MCF 10A (cell line): ENCODE data around the gene CFAP53. TPM values are rescaled to one million over a fixed set of nuclear protein-coding genes. Genes with fewer than 3 reads are reported as not detected.

Experiments
- BruUV-seq: library from RNA; stranded (reverse); fragments of 400-500 nt; replicated peaks from 2 replicates; lab custom pipeline; 2021; lab: Mats Ljungman, UMichigan
- CTCF ChIA-PET: fragments of 300-600 bp; sonication (Branson Sonifier 250); formaldehyde crosslinking; extraction: SDS; loops from one replicate; lab custom pipeline; 2021; ENCODE audit warnings: antibody characterized with exemption, inconsistent platforms; lab: Yijun Ruan, JAX
- POLR2A ChIA-PET: fragments of 300-600, 350-650 bp; sonication (Branson Sonifier 250); formaldehyde crosslinking; extraction: SDS; loops from one replicate; lab custom pipeline; 2020; ENCODE audit warnings: antibody characterized with exemption, inconsistent platforms; lab: Yijun Ruan, JAX
- DNase-seq: peaks from one replicate; pipeline ENCODE4 v3.0.0-alpha.2; 2018; ENCODE audit not compliant: unreplicated experiment
- H3K27ac Mint-ChIP-seq: one replicate; pipeline ENCODE4 v1.8.0; 2022; ENCODE audit warnings: mild to moderate bottlenecking, low read depth, mixed read lengths; ENCODE audit not compliant: unreplicated experiment
- H3K27me3 Mint-ChIP-seq: one replicate; pipeline ENCODE4 v1.8.0; 2022; ENCODE audit warnings: mixed read lengths; ENCODE audit not compliant: insufficient read depth, unreplicated experiment
- H3K36me3 Mint-ChIP-seq: one replicate; pipeline ENCODE4 v1.8.0; 2022; ENCODE audit warnings: mild to moderate bottlenecking, moderate library complexity, mixed read lengths; ENCODE audit not compliant: insufficient read depth, unreplicated experiment
- H3K4me1 Mint-ChIP-seq: one replicate; pipeline ENCODE4 v1.8.0; 2022; ENCODE audit warnings: mixed read lengths; ENCODE audit not compliant: insufficient read depth, unreplicated experiment
- H3K4me3 Mint-ChIP-seq: one replicate; pipeline ENCODE4 v1.8.0; 2022; ENCODE audit warnings: mild to moderate bottlenecking, moderate library complexity, mixed read lengths; ENCODE audit not compliant: unreplicated experiment
- H3K9me3 Mint-ChIP-seq: one replicate; pipeline ENCODE4 v1.8.0; 2022; ENCODE audit warnings: mixed read lengths; ENCODE audit not compliant: unreplicated experiment
- intact Hi-C: fragments of 100-400 bp; cut with micrococcal nuclease; formaldehyde crosslinking; loops from 2 replicates; pipeline ENCODE4 v1.14.1; 2022
- total RNA-seq: library from RNA; stranded (reverse); gene quantifications from 2 replicates; pipeline ENCODE4 v1.2.3, GENCODE V29; 2022
- TF ChIP-seq, protein P1 (sequence below): fragments of 200-600 bp; IDR thresholded peaks from one replicate; pipeline ENCODE4 v1.8.0; 2022; ENCODE audit warnings: antibody characterized with exemption, mild to moderate bottlenecking; ENCODE audit not compliant: unreplicated experiment

CFAP53 gene
- total RNA-seq, 1 experiment from 2014 or later, result 2.2 TPM

DNA sequence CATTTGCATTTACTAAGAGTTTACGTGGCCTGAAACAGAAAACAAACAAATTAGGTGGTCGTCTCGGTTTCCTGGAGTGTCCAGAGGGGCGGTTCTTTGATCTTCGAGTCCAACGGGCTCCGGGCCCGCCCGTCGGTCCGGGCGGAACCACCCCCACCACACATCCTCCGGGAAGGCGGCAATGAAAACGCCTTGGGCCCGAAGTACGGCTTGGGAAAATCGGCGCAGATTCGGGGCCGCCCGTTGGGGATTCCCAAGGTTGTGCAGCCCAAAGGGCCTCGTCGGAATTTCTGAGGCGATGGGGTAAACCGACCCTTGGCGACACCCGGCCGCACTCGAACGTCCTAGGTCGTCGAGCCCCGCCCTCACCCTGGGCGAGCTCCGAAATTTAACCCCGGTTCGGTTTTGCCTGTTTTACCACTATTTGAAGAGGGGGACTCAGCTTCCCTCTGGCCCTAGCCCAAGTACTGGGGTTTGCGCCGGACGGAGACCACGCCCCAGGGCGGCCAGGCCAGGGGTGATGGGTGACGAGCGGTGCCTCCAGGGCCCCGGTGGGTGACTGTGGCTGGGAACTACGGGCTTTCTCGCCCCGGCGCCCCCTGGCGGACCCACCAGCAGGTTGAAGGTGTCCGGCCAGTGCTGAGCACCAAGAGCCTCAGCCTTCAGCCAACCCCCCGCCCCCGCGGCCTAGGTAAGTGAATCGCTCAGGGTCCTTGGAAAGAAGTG, 1.9 kb upstream of the CFAP53 start:
- Mint-ChIP-seq H3K36me3 (peaks cover 64% of the 10 kb centered on the region), H3K4me1 (peaks cover 4% of the 10 kb centered on the region), H3K4me3 (no peak overlapping the region), H3K27me3 (no peaks in the 10 kb centered on the region), H3K27ac (no peak overlapping the region), H3K9me3 (no peaks in the 10 kb centered on the region)
- no peak for DNase-seq
- POLR2A ChIA-PET, result interaction anchor here (1.2 kb wide), 1 partner anchor 8 kb away, joined by 3 read pairs; no protein-coding TSS in a partner anchor
- BruUV-seq, result no TSS peak
- CTCF ChIA-PET, result interaction anchor here (0.7 kb wide), 1 partner anchor 440 kb away, joined by 3 read pairs; no protein-coding TSS in a partner anchor
- intact Hi-C loops, result no loop called here
- TF ChIP-seq, protein P1, sequence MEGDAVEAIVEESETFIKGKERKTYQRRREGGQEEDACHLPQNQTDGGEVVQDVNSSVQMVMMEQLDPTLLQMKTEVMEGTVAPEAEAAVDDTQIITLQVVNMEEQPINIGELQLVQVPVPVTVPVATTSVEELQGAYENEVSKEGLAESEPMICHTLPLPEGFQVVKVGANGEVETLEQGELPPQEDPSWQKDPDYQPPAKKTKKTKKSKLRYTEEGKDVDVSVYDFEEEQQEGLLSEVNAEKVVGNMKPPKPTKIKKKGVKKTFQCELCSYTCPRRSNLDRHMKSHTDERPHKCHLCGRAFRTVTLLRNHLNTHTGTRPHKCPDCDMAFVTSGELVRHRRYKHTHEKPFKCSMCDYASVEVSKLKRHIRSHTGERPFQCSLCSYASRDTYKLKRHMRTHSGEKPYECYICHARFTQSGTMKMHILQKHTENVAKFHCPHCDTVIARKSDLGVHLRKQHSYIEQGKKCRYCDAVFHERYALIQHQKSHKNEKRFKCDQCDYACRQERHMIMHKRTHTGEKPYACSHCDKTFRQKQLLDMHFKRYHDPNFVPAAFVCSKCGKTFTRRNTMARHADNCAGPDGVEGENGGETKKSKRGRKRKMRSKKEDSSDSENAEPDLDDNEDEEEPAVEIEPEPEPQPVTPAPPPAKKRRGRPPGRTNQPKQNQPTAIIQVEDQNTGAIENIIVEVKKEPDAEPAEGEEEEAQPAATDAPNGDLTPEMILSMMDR, result no peak

DNA sequence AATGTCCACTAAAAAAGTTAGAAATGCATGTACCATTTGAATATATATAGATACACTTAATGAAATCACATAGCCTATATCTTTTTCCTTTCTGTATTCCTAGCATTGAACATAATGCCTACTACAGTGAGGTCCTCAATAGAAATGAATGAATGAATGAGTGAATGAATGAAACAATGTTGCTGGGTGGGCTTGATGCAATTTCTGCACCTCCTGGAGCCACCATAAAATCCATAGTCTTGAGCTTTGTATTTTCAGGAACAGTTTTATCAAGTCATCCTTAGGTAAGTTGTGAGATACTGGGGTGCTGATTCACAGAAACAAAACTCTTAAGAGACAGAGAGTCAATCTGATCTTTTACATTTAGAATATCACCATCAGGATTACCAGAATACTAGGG, 3.3 kb downstream of the CFAP53 start:
- TF ChIP-seq, protein P1, result no peak
- H3K4me1 Mint-ChIP-seq, result peaks cover 4% of the 10 kb centered on the region
- ChIA-PET POLR2A (interaction anchor here (0.6 to 1.7 kb wide), 3 partner anchors 18 to 776 kb away, joined by 3 to 4 read pairs (median 3); partner anchors contain the start of genes C18orf32 and MBD1), CTCF (interaction anchor here (1.2 to 1.5 kb wide), 2 partner anchors 20 to 93 kb away, joined by 3 to 6 read pairs; no protein-coding TSS in a partner anchor)
- no peak overlapping the region for H3K27ac Mint-ChIP-seq
- peaks cover 23% of the 10 kb centered on the region for H3K36me3 Mint-ChIP-seq
- H3K4me3 Mint-ChIP-seq, result no peak overlapping the region
- peaks cover 10% of the 10 kb centered on the region for H3K9me3 Mint-ChIP-seq
- no peak for DNase-seq
- no peaks in the 10 kb centered on the region for H3K27me3 Mint-ChIP-seq
- no TSS peak for BruUV-seq
- intact Hi-C loops, result no loop called here

DNA sequence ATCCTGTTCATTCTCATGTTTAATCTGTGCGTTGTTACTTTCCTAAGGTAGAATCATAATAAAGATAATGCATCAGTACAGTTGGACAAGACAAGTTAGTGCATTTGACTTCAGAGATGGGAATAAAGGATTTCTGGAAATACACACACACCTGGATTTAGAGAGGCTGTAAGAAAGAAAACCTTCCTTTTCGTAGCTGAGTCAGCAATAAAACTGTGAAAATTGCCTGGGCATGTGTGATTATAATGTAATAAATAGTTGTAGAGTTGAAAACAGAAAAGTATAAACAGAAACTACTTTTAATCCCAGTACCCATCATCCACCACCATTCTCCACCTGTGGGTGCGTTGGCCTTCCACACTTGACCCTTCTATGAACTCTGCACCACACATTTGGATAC, 15.4 kb downstream of the CFAP53 start:
- ChIA-PET POLR2A (interaction anchor here (0.8 kb wide), 1 partner anchor 31 kb away, joined by 3 read pairs; no protein-coding TSS in a partner anchor), CTCF (no interaction called here)
- BruUV-seq, result no TSS peak
- TF ChIP-seq, protein P1, result no peak
- intact Hi-C loops, result no loop called here
- H3K27ac Mint-ChIP-seq, result no peak overlapping the region
- H3K4me3 Mint-ChIP-seq, result no peak overlapping the region
- no peaks in the 10 kb centered on the region for H3K27me3 Mint-ChIP-seq
- no peak for DNase-seq
- no peaks in the 10 kb centered on the region for H3K9me3 Mint-ChIP-seq
- peaks cover 10% of the 10 kb centered on the region for H3K36me3 Mint-ChIP-seq
- no peaks in the 10 kb centered on the region for H3K4me1 Mint-ChIP-seq

DNA sequence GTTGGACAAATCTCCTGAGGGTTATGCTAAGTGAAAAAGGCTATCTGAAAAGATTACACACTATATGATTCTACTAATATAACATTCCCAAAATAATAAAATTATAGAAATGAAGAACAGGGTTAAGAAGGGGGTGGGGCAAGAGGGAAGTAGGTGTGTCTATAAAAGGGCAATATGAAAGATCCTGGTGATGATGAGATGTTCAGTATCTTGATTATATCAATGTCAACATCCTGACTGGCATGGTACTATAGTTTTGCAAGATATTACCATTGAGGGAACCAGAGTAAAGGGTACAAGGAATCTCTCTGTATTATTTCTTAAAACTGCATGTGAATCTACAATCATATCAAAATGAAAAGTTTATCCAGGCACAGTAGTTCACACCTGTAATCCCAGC, 16.7 kb downstream of the CFAP53 start:
- Mint-ChIP-seq H3K4me3 (no peak overlapping the region), H3K36me3 (peaks cover 10% of the 10 kb centered on the region), H3K4me1 (no peaks in the 10 kb centered on the region), H3K9me3 (no peaks in the 10 kb centered on the region), H3K27ac (no peak overlapping the region), H3K27me3 (no peaks in the 10 kb centered on the region)
- TF ChIP-seq, protein P1, result no peak
- DNase-seq, result no peak
- no TSS peak for BruUV-seq
- intact Hi-C loops, result no loop called here
- CTCF ChIA-PET, result interaction anchor here (0.6 kb wide), 1 partner anchor 414 kb away, joined by 3 read pairs; no protein-coding TSS in a partner anchor
- POLR2A ChIA-PET, result no interaction called here
